Ishikawa (cell line): Measurements from ENCODE around the gene POLR2L.

Source experiments
- CEBPB ChIP-seq: IDR thresholded peaks from 2 replicates; pipeline ENCODE4 v1.6.1; 2012
- CREB1 ChIP-seq: IDR thresholded peaks from 2 replicates; pipeline ENCODE4 v1.6.1; 2012; ENCODE audit warnings: low read depth
- EGR1 ChIP-seq: IDR thresholded peaks from 2 replicates; pipeline ENCODE4 v1.6.1; 2012
- EP300 ChIP-seq: IDR thresholded peaks from 2 replicates; pipeline ENCODE4 v1.6.1; 2012; ENCODE audit warnings: borderline replicate concordance
- FOXM1 ChIP-seq: IDR thresholded peaks from 2 replicates; pipeline ENCODE4 v1.6.1; 2012; ENCODE audit warnings: low read depth, borderline replicate concordance
- MAX ChIP-seq: IDR thresholded peaks from 2 replicates; pipeline ENCODE4 v1.6.1; 2012
- NFIC ChIP-seq: IDR thresholded peaks from 2 replicates; pipeline ENCODE4 v1.6.1; 2012
- RAD21 ChIP-seq: IDR thresholded peaks from 2 replicates; pipeline ENCODE4 v1.6.1; 2012; ENCODE audit warnings: low read depth
- REST ChIP-seq: IDR thresholded peaks from 2 replicates; pipeline ENCODE4 v1.6.1; 2012; ENCODE audit warnings: low read depth, mild to moderate bottlenecking
- TAF1 ChIP-seq: IDR thresholded peaks from 2 replicates; pipeline ENCODE4 v1.6.1; 2012; ENCODE audit warnings: low read depth, mild to moderate bottlenecking
- TCF12 ChIP-seq: IDR thresholded peaks from 2 replicates; pipeline ENCODE4 v1.6.1; 2012; ENCODE audit warnings: low read depth
- TEAD4 ChIP-seq: IDR thresholded peaks from 2 replicates; pipeline ENCODE4 v1.6.1; 2012
- USF1 ChIP-seq: IDR thresholded peaks from 2 replicates; pipeline ENCODE4 v1.6.1; 2012
- YY1 ChIP-seq: IDR thresholded peaks from 2 replicates; pipeline ENCODE4 v1.6.1; 2012; ENCODE audit warnings: low read depth
- ZBTB7A ChIP-seq: IDR thresholded peaks from 2 replicates; pipeline ENCODE4 v1.6.1; 2012; ENCODE audit warnings: low read depth

Gene POLR2L

GRCh38 chr11:795634-796564, 46.4 kb downstream of the POLR2L start:
- TF ChIP-seq ZBTB7A (0 out of 2 replicates have a peak, but pooled peaks have one; percentile 8), USF1 (no peak), REST (no peak), TAF1 (no peak)

- no peak for TF ChIP-seq RAD21
- no peak for TF ChIP-seq TCF12
- TF ChIP-seq ZBTB7A, result 0 out of 2 replicates have a peak, but pooled peaks have one; percentile 53
- no peak for TF ChIP-seq YY1
- no peak for TF ChIP-seq EP300
- no peak for TF ChIP-seq CREB1
- TF ChIP-seq CEBPB, result no peak
- TF ChIP-seq TAF1, result no peak
- no peak for TF ChIP-seq EGR1
- peak; percentile 50; the same call in 1 of the 2 replicates for TF ChIP-seq MAX
- no peak for TF ChIP-seq TEAD4
- no peak for TF ChIP-seq FOXM1
- no peak for TF ChIP-seq NFIC
- peak; percentile 77 for TF ChIP-seq USF1
- TF ChIP-seq REST, result no peak
These were observed 47.3 kb downstream of the POLR2L start for GRCh38 chr11:794766-795633.

GRCh38 chr11:794013-794765, 48.1 kb downstream of the POLR2L start:
- TF ChIP-seq ZBTB7A, result no peak
- TF ChIP-seq USF1, result no peak
- no peak for TF ChIP-seq CREB1
- TF ChIP-seq EGR1, result no peak
- no peak for TF ChIP-seq FOXM1

GRCh38 chr11:793556-793955, 48.8 kb downstream of the POLR2L start:
- no peak for TF ChIP-seq USF1
- TF ChIP-seq TEAD4, result no peak
- no peak for TF ChIP-seq FOXM1
- TF ChIP-seq EGR1, result no peak
- no peak for TF ChIP-seq TCF12
- TF ChIP-seq TAF1, result no peak
- no peak for TF ChIP-seq REST
- TF ChIP-seq MAX, result no peak
- no peak for TF ChIP-seq EP300
- no peak for TF ChIP-seq RAD21
- no peak for TF ChIP-seq ZBTB7A
- no peak for TF ChIP-seq CREB1
- no peak for TF ChIP-seq YY1
- TF ChIP-seq CEBPB, result no peak
